ENCODE results near the gene SELENOH.

DNA sequence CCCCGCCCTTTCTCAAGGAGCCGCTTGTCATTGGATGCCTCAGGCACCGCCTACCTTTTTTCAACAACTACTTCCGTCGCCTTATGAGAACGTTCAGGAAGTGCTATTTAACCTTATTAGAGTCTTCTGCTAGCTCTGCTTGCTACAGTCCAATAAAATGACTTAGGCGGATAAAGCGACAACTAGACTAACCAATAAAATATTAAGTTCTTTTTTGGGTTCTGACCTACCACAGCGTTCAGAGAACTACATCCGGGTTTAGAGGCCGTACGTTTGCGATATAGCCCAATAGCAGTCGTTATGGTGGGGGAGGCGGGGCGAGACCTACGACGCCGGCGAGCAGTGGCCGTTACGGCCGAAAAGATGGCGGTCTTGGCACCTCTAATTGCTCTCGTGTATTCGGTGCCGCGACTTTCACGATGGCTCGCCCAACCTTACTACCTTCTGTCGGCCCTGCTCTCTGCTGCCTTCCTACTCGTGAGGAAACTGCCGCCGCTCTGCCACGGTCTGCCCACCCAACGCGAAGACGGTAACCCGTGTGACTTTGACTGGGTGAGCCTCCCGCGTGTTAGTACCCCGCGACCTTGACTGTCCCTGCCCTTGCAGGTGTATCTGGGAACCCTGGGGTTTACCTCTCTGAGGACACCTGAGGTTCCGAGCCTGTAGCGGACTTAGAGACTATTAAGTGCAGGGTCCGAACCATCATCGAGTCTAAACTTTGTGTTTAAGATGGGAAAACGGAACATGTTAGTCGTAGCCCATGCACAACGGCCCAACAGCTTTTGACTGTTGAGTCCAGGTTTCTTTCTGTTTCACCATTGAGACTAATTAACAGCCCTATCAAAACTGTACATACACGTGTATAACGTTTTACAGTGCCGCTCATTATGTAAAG, 28.8 kb upstream of the SELENOH start, which contains the start of gene TMX2:
- peak; percentile 98 for TF ChIP-seq YY1 (IDR thresholded peaks at IDR 0.05; ENCODE audit: low read depth, low read length)
- no peak; the same call in 1 of the 2 replicates for TF ChIP-seq SRF (IDR thresholded peaks at IDR 0.05; ENCODE audit: low read depth, low read length)
- TF ChIP-seq, protein P1, sequence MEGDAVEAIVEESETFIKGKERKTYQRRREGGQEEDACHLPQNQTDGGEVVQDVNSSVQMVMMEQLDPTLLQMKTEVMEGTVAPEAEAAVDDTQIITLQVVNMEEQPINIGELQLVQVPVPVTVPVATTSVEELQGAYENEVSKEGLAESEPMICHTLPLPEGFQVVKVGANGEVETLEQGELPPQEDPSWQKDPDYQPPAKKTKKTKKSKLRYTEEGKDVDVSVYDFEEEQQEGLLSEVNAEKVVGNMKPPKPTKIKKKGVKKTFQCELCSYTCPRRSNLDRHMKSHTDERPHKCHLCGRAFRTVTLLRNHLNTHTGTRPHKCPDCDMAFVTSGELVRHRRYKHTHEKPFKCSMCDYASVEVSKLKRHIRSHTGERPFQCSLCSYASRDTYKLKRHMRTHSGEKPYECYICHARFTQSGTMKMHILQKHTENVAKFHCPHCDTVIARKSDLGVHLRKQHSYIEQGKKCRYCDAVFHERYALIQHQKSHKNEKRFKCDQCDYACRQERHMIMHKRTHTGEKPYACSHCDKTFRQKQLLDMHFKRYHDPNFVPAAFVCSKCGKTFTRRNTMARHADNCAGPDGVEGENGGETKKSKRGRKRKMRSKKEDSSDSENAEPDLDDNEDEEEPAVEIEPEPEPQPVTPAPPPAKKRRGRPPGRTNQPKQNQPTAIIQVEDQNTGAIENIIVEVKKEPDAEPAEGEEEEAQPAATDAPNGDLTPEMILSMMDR (IDR thresholded peaks at IDR 0.05; ENCODE audit: control extremely low read depth in 1 of 3, insufficient read depth in 1 of 3, low read depth in 1 of 3, low read length in 3 of 3), result no peak
- TF ChIP-seq SUZ12 (IDR thresholded peaks at IDR 0.05; ENCODE audit: low read length), result no peak
- TF ChIP-seq RNF2 (IDR thresholded peaks at IDR 0.05; ENCODE audit: borderline replicate concordance, low read depth, low read length, missing control alignments, poor library complexity, severe bottlenecking), result no peak
- TF ChIP-seq POLR2AphosphoS5 (IDR thresholded peaks at IDR 0.05; ENCODE audit: low read depth, low read length), result peak; percentile 86; the same call in 1 of the 2 replicates
